ENCODE results near the gene FAF1. TPM values are rescaled to one million over a fixed set of nuclear protein-coding genes. Genes with fewer than 3 reads are reported as not detected.

The FAF1 gene
- total and polyA plus RNA-seq, 4 donors: 8.6 to 45.0 (median 18.2) TPM

DNA sequence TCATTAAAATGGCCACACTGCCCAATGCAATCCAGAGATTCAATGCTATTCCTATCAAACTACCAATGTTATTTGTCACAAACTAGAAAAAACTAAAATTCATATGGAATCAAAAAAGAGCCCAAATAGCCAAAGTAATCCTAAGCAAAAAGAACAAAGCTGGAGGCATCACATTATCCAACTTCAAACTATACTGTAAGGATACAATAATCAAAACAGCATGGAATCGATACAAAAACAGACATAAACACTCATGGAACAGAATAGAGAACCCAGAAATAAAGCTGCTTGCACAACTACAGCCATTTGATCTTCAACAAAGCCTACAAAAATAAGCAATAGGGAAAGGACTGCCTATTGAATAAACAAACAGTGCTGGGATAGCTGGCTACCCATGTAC is 100.4 kb downstream of the FAF1 start:
- H3K27me3 ChIP-seq (ENCODE audit: control insufficient read depth in 4 of 4, insufficient read depth in 4 of 4, low read length in 3 of 4): no peaks in the 10 kb centered on the region
- H3K9me3 ChIP-seq (ENCODE audit: control insufficient read depth in 4 of 4, low read length in 3 of 4): peaks cover 0 to 3% (median 1%) of the 10 kb centered on the region in 4 donors
- peaks cover 0 to 1% (median 0%) of the 10 kb centered on the region in 4 donors for H3K4me1 ChIP-seq (ENCODE audit: control insufficient read depth in 4 of 4, insufficient read depth in 4 of 4, low read length in 3 of 4)
- no peak for TF ChIP-seq CTCF (IDR thresholded peaks at IDR 0.05; ENCODE audit: low read depth, low read length, missing input control)
- no peak for TF ChIP-seq GABPA (IDR thresholded peaks at IDR 0.05 in 1 of 2, conservative IDR thresholded peaks at IDR 0.05 in 1 of 2)
- TF ChIP-seq HNF4A (conservative IDR thresholded peaks at IDR 0.05): no peak
- TF ChIP-seq, protein P1, sequence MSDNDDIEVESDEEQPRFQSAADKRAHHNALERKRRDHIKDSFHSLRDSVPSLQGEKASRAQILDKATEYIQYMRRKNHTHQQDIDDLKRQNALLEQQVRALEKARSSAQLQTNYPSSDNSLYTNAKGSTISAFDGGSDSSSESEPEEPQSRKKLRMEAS (IDR thresholded peaks at IDR 0.05): no peak
- no peak for TF ChIP-seq RXRA (IDR thresholded peaks at IDR 0.05)
- TF ChIP-seq HNF4G (IDR thresholded peaks at IDR 0.05): no peak
- TF ChIP-seq FOXA1 (IDR thresholded peaks at IDR 0.05): no peak
- no peak for TF ChIP-seq REST (IDR thresholded peaks at IDR 0.05)
- TF ChIP-seq, protein P2, sequence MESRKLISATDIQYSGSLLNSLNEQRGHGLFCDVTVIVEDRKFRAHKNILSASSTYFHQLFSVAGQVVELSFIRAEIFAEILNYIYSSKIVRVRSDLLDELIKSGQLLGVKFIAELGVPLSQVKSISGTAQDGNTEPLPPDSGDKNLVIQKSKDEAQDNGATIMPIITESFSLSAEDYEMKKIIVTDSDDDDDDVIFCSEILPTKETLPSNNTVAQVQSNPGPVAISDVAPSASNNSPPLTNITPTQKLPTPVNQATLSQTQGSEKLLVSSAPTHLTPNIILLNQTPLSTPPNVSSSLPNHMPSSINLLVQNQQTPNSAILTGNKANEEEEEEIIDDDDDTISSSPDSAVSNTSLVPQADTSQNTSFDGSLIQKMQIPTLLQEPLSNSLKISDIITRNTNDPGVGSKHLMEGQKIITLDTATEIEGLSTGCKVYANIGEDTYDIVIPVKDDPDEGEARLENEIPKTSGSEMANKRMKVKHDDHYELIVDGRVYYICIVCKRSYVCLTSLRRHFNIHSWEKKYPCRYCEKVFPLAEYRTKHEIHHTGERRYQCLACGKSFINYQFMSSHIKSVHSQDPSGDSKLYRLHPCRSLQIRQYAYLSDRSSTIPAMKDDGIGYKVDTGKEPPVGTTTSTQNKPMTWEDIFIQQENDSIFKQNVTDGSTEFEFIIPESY (IDR thresholded peaks at IDR 0.05): no peak
- no peak for TF ChIP-seq SP1 (IDR thresholded peaks at IDR 0.05)
- no peak for TF ChIP-seq TAF1 (conservative IDR thresholded peaks at IDR 0.05)
- TF ChIP-seq, protein P3, sequence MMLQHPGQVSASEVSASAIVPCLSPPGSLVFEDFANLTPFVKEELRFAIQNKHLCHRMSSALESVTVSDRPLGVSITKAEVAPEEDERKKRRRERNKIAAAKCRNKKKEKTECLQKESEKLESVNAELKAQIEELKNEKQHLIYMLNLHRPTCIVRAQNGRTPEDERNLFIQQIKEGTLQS (IDR thresholded peaks at IDR 0.05): no peak
- TF ChIP-seq FOXA2 (IDR thresholded peaks at IDR 0.05): no peak
- no peak for TF ChIP-seq JUND (IDR thresholded peaks at IDR 0.05)
- TF ChIP-seq RAD21 (IDR thresholded peaks at IDR 0.05): no peak
- TF ChIP-seq EGR1 (IDR thresholded peaks at IDR 0.05; ENCODE audit: low read depth in 2 of 2): no peak
- H3K4me3 ChIP-seq (ENCODE audit: low read depth in 1 of 3, low read length in 3 of 3): no peak overlapping the region
- DNase-seq (ENCODE audit: low spot score): no peak
- no peak overlapping the region for H3K27ac ChIP-seq (ENCODE audit: low read depth in 1 of 2, low read length in 2 of 2)
- 100% methylated on average over 1 of the region's 1 CpG for WGBS
- no peak overlapping the region for H3K9ac ChIP-seq (ENCODE audit: low read depth in 1 of 2, low read length in 2 of 2)
- no peaks in the 10 kb centered on the region for H3K36me3 ChIP-seq (ENCODE audit: control insufficient read depth in 4 of 4, insufficient read depth in 3 of 4, low read depth in 1 of 4, low read length in 3 of 4)

DNA sequence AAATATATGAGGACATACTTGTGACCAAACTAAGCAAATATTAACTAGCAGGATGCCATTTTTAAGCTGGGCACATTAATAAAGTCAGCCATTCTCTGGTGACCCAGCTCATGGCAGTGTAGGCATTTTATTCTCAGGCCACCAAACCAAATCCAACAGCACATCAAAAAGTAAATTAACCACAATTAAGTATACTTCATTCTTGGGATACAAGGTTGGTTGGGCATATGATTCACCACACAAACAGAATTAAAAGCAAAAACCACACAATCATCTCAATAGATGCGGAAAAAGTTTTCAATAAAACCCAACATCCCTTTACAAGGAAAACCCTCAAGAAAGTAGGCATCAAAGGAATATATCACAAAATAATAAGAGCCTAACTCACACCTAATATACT is 101.3 kb downstream of the FAF1 start:
- WGBS: 99% methylated on average over 1 of the region's 1 CpG
- peaks cover 0 to 7% (median under 1%) of the 10 kb centered on the region in 4 donors for H3K4me1 ChIP-seq (ENCODE audit: control insufficient read depth in 4 of 4, insufficient read depth in 4 of 4, low read length in 3 of 4)
- no peaks in the 10 kb centered on the region for H3K36me3 ChIP-seq (ENCODE audit: control insufficient read depth in 4 of 4, insufficient read depth in 3 of 4, low read depth in 1 of 4, low read length in 3 of 4)
- no peak overlapping the region for H3K9ac ChIP-seq (ENCODE audit: low read depth in 1 of 2, low read length in 2 of 2)
- no peak for DNase-seq (ENCODE audit: low spot score)
- peaks cover 0 to 3% (median 1%) of the 10 kb centered on the region in 4 donors for H3K9me3 ChIP-seq (ENCODE audit: control insufficient read depth in 4 of 4, low read length in 3 of 4)
- no peak overlapping the region for H3K27ac ChIP-seq (ENCODE audit: low read depth in 1 of 2, low read length in 2 of 2)
- H3K27me3 ChIP-seq (ENCODE audit: control insufficient read depth in 4 of 4, insufficient read depth in 4 of 4, low read length in 3 of 4): no peaks in the 10 kb centered on the region
- H3K4me3 ChIP-seq (ENCODE audit: low read depth in 1 of 3, low read length in 3 of 3): no peak overlapping the region
- TF ChIP-seq HNF4G (IDR thresholded peaks at IDR 0.05) (no peak), NR2F2 (IDR thresholded peaks at IDR 0.05) (no peak), YY1 (IDR thresholded peaks at IDR 0.05) (no peak), REST (IDR thresholded peaks at IDR 0.05) (no peak), GABPA (IDR thresholded peaks at IDR 0.05 in 1 of 2, conservative IDR thresholded peaks at IDR 0.05 in 1 of 2) (no peak), SP1 (IDR thresholded peaks at IDR 0.05) (no peak), FOXA2 (IDR thresholded peaks at IDR 0.05) (no peak), JUND (IDR thresholded peaks at IDR 0.05) (no peak), RXRA (IDR thresholded peaks at IDR 0.05) (no peak), TAF1 (conservative IDR thresholded peaks at IDR 0.05) (no peak), HNF4A (conservative IDR thresholded peaks at IDR 0.05) (no peak)
- TF ChIP-seq, protein P3 (IDR thresholded peaks at IDR 0.05): no peak

All from liver (tissue), 9 donors.